Stimulated activated CD4-positive, alpha-beta T cell treated with anti-CD3 and anti-CD28 coated beads, Interleukin-1b, Interleukin-23, amount 100 ng/mL, for 48 hours (primary cell): Measurements from ENCODE around the gene NET1.
"Not testable (repeated sequence)": the region's sequence is repeated elsewhere in the genome, so short reads cannot be mapped to it uniquely, and the experiment has no call there.

Source experiments
- DNase-seq: peaks from one replicate; pipeline ENCODE4 v3.0.0-alpha.2; 2020

NET1 gene

DNA sequence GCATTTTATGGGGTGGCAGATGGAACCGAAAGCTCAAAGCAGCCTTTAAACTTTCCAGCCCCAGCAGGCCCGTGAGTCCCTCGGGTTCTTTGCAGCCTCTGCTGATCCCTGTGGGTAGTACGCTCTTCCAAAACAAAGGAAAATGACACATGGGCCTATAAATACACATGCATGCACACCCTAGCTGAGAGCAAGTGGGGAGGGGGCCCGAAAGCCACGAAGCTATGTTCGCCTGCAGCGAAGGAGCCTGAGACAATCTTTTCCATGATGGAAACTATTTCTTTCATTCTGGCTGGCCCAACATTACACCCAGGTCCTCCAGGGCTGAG lies 54.8 kb downstream of the NET1 start:
- DNase-seq, result no peak

DNA sequence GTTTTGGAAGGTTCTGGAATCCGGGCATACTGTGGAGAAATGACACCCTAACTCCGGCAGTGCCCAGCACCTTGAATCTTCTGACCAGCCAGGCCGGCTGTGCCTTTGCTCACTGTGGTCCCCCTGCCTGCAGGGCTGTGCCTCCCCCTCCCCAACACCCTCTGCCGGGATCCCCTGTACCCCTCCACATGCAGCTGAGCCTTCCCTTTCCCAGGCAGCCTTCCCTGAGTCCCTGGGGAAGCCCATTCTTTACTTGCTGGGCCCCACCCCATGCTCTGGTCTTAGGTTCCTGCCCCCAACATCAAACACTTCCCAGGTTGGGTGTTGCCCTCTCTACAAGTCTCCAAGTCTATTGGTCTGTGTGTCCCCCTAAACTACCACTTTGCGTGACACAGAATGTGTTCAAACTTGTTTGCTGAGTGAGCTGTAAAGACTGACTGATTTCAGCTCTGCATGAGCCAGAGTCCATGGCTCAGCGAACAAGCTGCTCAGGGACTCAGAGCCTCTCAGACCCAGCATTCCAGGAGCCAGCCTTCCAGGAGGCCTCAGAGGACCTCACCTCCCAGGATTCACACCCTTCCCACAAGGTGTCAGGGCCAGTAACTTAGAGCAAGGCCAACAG lies 55.4 kb downstream of the NET1 start:
- DNase-seq, result no peak

DNA sequence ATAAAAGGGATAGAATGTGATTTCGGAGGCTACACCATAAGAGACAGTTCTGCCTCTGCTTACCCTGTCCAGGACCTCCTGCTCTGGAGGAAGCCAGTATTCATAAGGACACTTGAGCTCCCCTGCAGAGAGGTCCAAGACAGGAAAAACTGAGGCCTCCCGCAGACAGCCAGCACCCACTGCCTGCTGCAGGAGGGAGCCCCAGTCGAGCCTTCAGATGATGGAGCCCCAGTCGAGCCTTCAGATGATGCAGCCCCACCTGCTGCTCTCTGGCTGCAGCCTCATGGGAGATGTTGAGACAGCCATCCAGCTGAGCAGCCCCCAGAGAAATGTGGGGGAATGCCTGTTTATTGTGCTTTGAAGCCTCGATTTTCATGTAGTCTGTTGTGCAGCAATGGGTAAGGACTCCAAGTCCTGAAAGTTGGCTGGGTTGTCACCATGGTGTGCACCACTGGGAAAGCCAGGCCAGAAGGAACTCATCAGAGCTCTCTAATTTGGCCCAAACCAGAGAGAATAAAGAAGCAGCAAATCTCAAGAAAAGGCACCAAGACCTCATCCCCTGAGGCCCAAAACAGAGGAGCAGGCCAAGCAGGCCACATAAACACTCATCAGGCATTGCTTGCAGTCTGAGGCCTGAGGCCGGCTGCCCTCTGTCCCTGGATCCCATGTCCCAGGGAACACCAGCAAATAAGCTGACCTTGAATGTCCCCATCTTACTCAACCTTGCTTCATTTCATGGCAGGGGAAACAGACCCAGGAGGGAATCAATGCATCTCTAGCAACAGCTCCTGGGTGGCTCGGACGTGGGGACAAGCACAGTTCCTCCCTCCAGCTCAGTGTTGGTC lies 56.1 kb downstream of the NET1 start:
- no peak for DNase-seq

DNA sequence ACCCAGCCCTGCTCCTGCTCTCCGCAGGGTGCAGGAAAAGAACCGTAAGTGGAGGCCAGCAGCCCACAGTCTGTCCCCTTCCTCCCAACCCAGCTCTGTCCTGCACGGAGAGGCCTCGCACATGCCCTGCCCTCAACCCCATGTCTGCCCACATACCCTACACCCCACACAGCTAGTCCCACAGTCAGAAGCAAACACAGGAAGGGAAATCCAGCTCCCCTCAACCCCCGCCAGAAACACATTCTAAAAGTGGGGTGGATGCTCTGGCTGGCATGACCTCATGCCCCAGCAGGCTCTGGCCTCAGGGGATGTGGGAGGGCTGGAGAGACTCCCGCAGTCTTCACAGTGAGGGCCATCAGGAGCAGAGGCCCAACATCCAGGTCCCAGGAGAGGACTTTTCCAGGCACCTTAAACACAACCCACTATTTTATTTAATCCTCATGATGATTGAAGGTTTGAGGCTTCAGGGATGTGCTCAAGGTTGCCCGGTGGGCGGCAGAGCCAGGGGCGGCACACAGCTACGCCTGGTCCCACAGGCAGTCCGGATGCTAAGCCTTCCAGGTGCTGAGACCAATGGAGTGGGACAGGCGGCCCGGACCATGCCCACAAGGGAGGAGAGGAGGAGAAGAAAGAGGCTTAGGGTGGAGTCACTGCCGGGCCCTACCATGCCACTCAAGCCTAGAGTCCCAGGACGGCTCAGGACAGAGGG lies 57.1 kb downstream of the NET1 start:
- DNase-seq, result no peak

DNA sequence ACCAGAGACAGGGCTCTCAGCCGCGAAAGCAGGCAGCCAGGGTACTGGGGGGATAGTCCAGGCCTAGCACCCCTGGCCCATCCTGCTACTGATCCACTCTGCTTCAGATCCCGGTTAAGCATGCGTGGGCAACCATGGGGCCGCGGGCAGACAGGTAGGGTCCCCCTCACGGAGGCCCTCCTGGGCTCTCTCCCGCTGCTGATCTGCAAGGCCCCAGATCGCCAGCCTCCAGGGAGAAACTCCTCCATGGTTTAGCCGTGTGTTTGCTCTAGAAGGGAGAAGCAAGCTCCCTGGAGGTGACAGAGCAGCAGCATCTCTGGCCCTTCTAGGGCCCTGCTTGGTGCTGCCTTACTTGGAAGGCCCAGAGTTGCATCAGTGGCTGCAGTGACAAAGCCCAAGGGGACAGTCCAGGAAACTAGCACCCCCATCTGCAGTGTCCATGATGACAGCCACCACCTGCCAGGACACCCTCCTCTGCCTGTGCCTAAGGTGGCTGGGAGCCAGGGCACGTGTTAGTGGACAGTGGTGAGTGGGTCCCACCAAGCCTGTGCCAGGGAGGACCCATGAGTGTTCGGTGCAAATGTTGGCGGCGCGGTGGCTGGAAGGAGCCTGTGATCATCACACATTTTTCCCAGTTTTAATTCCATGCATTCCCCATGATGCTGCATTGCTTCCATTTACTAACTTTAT lies 57.9 kb downstream of the NET1 start:
- no peak for DNase-seq

DNA sequence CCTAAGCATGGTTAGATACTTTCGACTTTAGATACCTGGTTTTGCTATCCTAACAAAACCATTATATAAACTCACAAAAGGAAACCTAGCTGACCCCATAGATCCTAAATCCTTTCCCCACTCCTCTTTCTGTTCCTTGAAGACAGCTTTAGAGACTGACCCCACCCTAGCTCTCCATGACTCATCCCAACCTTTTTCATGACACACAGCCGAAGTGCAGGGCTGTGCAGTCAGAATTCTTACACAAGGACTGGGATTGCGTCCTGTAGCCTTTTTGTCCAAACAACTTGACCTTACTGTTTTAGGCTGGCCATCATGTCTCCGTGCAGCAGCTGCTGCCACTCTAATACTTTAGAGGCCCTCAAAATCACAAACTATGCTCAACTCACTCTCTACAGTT lies 62.3 kb downstream of the NET1 start:
- not testable (repeated sequence) for DNase-seq

DNA sequence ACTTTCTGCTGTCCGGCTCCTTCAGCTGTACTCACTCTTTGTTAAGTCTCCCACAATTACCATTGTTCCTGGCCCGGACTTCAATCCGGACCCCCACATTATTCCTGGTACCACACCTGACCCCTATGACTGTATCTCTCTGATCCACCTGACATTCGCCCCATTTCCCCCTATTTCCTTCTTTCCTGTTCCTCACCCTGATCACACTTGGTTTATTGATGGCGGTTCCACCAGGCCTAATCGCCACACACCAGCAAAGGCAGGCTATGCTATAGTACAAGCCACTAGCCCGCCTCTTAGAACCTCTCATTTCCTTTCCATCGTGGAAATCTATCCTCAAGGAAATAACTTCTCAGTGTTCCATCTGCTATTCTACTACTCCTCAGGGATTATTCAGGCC lies 62.7 kb downstream of the NET1 start:
- DNase-seq, result not testable (repeated sequence)

DNA sequence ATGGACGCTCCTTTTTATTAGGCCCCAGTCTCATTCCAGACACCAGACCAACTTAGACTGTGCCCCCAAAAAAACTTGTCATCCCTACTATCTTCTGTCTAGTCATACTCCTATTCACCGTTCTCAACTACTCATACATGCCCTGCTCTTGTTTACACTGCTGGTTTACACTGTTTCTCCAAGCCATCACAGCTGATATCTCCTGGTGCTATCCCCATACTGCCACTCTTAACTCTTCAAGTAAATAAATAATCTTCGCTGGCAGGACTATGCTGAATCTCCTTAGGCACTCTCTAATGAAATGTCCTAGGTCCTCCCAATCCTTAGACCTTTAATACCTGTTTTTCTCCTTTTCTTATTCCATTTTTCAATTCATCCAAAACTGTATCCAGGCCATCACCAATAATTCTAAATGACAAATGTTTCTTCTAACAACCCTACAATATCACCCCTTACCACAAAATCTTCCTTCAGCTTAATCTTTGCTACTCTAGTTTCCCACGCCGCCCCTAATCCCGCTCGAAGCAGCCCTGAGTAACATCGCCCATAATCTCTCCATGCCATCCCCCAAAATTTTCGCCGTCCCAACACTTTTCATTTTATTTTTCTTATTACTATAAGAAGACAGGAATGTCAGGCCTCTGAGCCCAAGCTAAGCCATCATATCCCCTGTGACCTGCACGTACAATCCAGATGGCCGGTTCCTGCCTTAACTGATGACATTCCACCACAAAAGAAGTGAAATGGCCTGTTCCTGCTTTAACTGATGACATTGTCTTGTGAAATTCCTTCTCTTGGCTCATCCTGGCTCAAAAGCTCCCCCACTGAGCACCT lies 63.8 kb downstream of the NET1 start:
- not testable (repeated sequence) for DNase-seq

DNA sequence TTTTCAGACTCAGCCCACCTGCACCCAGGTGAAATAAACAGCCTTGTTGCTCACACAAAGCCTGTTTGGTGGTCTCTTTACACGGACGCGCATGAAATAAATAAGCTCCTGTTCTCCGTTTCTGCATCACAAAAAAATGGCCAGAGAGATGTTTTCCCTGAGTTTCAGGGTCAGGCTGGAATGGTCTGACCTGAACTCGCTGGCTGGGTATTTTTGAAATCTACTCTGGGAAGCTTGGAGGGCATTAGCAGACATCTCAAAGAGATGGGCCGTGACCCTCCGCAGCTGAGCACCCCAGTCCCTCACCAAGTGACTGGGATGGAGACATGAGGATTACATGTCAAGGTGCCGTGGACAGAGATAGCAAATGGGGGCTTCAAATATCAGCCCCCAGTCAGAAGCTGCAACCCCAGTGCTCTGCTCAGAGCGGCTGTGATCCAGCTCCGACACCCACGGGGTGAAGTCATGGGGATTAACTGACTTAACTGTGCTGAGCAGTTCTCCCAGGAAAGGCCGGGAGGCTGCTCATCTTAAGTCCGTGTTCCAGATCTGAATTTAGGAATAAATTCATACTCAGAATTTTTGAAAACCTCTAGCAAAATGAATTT lies 64.7 kb downstream of the NET1 start:
- DNase-seq, result no peak

DNA sequence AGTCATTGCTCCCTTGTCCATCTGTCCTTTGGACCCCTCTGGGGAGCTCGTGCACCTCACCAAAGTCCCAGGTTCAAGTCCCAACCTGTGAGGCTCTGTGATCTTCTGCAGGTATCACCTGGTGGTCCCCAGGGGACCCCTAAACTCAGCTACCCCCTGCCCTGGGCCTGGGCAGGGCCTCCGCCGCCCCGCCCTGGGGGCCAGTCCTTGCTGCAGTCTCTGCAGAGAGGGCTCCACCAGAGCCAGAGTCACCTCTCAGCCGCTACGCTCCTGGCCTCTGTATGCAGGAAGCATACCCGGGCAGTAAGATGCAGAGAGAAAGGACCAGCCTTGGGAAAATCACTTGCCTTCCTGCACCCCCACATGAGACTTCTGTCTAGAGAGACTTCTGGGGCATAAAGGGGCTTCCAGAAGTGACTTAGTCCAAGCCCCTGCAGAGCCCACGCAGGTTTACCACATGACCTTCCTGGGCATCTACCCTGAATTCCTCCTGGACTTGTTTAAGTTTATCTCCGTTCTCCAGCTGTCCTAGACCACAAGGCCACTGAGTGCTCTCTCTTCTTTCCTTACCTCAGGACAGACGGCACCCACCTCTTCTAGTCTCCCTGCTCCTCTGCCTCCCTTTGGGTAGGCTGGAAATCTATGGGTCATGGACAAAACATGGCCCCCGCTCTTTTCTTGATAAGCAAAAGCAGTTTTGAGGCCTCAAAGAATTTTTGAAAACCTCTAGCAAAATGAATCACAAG lies 65.8 kb downstream of the NET1 start:
- no peak for DNase-seq

DNA sequence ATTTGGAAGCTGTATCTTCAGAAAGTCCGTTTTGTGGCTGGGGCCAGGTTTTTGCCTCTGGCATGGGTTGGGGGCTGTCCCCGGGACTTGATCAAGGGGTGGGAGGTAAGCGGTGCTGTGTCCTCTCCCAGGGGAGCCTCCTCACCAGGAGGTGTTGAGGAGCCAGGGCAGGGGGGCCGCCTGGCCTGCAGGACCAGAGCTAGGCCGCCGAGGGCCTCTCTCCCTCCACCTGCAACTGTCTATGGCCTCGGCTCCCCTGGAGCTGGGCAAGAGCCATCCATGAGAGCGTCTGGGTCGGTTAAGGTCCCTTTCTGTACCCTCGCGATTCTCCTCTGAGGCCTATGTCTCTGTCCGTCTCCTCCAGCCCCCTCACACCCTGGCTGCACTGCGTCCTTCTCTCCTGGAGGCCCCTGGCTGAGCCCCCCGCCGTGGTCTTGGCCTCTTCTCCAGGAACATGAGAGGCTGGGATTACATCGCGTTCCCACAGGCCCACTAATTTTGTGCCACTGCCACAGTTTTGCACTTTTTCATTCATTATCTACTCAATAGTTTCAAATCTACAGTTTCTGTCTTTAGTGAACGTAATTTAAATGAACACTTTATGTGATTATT lies 66.4 kb downstream of the NET1 start:
- DNase-seq, result no peak

DNA sequence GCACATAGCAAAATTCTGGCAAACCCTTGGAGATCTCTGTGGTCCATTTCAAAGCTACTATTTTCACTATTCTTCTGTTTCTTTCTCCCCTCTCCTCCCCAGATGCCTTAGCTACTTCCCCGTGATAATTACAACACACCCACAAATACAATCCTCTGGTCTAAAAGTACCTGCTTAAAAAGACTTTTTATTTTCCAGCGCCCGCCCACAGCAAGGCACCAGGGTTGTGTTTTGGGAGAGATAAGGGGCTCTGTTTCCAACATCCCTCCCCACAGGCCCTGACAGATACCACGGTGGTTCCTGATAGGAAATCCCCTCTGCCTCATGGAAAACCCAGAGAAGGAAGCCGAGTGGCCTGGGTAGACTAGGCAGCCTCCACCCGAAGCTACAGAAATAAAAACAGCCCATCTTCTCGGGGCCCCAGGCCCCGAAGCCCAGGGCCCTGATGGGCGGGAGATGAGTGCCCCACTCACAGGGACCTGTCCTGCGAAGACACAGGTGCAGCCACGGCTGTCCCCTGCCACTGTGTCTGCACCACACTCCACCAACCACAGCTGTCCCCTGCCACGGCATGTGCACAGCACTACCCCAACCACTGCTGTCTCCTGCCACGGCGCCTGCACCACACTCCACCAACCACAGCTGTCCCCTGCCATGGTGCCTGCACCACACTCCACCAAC lies 67.3 kb downstream of the NET1 start:
- no peak for DNase-seq

DNA sequence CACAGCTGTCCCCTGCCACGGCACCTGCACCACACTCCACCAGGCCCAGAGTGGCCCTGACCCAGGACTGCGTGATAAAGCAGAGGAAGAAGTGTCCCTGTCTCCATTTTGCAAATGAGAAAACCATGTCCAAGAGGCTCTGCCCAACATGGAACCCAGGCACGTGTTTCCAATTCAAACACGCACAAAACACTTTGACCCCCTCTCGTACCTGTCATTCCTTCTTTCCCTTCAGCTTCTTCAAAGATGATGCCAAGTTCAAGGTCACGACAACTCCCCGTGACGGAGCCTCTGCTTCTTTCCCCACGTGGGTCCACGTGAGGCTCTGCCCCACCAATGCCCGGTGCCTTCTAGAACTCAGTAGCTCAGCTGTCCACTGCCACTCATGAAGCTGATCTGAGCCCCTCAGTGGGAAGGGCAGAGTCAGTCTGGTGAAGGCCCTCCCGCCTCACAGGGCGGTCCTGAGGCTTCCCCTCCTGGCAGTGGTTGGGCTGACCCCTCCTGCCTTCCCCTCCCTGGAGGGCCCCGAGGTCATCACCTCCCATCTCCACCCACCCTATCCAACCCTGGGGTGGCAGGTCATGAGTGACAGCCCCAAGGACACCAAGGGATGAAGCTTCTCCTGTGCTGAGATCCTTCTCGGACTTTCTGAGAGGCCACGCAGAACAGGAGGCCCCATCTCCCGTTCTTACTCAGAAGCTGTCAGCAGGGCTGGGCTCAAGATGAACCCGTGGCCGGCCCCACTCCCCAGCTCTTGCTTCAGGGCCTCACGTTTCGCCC lies 68.0 kb downstream of the NET1 start:
- no peak for DNase-seq

DNA sequence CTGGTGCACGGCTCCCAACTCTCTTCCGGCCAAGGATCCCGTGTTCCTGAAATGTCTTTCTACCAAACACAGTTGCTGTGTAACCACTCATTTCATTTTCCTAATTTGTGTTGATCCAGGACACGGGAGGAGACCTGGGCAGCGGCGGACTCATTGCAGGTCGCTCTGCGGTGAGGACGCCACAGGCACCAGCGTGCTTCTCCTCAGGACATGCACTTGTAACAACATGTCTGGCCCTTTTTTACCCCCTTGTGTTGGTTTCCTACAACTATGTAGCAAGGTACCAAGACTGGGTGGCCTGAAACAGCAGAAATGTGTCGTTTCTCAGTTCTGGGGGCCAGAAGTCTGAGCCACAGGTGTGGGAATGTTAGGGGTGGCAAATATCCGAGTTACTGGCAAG lies 68.8 kb downstream of the NET1 start:
- no peak for DNase-seq

DNA sequence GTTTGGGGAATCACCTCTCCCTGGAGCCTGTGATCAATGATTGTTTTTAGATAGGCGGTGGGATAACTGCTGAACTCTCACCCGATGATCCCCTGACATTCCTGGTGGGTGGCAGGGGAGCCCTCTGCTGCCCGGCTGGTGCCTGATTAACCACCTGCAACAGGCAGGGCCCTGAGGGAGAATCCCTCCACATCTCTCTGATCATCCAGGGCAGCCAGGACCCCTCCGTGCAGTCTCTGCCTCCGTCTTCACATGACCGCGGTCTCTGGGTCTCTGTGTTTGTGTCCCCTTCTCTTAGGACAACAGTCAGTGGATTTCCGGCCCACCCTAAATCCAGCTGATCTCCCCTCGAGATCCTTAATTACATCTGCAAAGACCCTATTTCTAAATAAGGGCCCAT lies 69.7 kb downstream of the NET1 start:
- no peak for DNase-seq

DNA sequence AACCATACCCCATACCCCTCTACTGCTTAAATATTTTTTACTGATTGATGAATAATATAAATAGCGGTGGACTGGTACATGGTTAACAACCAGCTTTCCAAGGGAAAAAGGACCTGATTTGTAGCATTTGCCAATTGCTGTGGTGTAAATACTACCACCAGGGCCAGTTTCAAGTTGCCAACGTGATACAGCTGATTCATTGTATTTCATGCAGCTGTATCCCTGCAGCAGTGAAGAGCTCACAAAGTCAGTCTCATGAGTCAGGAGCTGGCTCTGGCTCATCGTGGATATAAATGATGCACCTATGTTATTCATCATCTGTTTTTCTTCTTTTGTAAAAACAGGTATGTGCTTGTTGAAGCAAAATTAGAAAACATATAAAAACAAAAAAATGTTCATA lies 71.8 kb downstream of the NET1 start:
- no peak for DNase-seq

DNA sequence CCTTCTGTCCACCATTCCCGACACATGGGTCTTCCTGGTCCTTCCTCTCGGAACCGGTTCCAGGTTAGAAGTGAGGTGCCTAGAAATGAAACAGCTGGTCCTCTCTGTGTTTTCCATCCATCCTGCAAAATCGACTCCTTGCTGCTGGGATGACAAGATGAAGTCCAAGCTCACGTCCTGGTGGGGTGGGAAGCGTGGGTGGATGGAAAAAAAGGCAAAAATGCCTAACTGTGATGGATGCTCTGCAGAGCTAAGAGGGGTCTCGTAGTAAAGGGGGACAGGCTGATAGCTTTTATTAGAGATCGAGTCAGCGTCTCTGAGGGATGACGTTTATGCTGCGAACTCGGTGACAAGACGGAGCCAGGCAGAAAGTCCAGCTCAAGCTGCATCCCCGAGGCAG lies 72.9 kb downstream of the NET1 start:
- DNase-seq, result no peak

DNA sequence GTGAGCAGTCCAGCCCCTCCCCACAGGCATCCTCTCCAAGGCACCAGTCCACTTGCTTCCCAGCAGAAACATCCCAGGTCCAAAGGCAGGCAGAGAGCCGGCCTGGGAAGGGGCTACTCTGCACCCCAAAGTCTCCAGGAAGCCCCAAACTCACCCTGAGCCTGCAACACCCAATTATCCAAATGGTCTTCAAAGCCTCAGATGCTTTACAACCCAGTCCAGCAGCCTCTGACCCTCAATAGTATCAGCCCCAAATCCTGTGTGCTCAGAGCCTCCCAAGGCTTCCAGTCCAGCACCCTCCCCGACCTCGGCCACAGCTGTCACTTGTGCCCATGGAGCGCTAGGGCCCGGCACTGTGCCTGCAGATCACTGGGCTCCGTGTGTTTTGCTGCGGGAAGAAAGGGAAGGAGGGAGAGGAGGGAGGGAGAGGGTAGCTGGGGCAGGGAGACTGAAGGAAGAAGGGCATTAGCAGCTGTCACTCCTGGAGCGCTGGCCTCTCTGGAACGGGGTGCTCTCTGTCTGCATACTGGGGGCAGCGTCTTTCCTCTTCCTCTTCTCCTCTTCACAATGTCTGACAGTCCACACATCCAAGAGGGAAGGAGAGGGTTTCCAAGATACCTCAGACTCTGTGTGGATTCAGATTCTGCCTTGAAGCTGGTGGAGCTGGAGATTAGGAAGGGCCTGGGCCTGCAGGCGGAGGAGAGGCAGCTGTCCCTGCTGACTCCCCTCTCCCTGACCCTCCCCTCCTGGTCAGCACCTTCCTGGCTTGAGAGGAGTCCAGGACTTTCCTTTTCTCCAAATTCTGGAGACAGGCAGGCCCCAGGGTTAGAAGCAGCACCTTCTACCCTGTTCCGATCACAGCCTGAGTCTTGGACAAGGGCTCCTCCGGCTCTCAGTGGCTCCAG lies 73.8 kb downstream of the NET1 start:
- DNase-seq, result no peak

DNA sequence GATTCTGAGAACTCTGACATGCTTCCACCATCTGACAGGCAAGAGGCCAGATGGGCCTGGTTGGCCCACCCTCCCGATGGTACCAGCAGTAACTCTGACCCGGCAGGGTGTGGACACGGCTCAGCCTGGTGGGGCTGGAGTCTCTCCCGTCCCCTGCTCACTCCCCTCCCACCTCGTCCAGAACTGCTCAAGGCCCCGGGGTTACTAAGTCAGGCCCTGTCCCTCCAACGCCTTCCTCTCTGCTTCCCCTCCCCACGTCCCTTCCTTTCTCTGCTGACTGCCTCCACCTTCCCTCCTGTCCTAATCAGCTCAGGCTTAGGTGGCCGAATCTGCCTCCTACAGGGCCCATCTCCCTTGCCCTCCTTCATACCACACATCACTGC lies 74.5 kb downstream of the NET1 start:
- DNase-seq, result no peak
